HG03196 (cell line): Measurements from ENCODE around the gene LUZP2.

ENCODE experiments used
- ATAC-seq: cut with Tn5 transposase; IDR thresholded peaks from one replicate; pipeline ENCODE4 v1.9.1; 2021; ENCODE audit not compliant: unreplicated experiment

LUZP2 gene

DNA sequence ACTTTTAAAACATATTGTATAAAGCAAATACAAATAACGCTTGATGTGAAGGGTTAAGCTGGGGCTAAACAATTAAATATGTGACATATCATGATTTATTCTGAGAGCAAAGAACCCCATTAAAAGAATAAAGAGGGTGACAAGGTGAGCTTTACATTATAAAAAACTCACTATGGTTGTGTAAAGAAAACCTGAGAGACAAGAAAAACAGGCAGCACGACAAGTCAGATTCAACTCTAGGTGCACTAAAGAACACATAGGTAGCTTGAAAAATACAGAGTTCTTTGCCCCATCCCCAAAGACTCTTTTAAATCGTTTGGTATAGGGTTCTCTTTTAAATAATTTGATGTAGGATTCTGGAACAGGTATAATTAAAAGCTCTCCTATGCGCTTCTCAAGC, 63.5 kb downstream of the LUZP2 start:
- ATAC-seq, result no peak

DNA sequence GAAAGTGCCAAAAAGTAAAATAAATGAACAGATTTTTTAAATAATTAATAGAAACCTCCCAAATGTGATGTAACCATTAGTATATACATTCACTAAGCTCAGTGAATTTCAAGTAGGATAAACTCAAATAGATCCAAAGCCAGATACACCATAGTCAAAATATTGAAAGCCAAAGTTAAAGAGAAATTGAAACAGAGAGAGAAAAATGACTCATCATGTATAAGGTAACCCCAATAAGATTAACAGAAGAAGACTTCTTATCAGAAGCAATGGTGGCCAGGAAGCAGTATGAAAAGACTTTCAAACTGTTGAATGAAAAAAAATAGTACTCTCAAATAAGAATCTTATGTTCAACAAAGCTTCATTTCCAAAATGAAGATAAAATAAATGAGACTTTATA, 70.5 kb downstream of the LUZP2 start:
- no peak for ATAC-seq

DNA sequence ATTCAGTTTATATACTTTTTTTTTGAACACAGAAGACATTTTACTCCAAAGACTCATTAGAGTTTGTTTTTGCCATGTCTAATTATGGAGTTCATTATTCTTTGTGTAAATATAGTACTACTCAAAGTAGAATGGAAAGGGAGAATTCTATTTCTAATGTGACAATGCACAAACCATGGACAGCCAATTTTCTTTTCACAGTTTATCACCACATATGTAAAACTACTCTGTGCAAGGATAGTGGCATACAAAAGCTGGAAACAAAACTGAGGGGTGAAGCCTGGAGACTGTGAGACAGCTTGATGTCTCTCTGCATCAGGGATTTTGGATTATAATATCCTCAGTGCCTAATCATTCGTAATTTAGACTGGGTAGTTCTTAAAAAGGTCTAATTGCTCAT, 75.5 kb downstream of the LUZP2 start:
- ATAC-seq, result no peak

DNA sequence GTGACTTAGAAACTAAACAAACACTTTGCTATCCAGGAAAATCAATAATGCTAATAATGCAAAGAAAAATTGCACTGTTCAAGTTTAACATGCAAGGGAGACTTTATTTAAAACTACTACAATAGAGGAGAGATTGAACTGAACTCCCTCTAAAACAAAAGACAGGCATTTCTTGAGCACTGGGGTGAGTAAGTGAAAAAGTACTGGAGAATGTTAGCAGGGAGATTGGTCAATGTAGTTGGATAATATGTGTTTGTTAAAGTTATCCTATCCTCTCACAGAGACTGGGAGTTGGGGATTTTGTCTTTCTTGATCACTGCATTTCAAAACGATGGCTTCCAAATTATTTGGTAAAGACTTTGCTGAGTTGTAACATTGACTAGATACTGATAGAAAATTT, 77.6 kb downstream of the LUZP2 start:
- ATAC-seq, result no peak

DNA sequence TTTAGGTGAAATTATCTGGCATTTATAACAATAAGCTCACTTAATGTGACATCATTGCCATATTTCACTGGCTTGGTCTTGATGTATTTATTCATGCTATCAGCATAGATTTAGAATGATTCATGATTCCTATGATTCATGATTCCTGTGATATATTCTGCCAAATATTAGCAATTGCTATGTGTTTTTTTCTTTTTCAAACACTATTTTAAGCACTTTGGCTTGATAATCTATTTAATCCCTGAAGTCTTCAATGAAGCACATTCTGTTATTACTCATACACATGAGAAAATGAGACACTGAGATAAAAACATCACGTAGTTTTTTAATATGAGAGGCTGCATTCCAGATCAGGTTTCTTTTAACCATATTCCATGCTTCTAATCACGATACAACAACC, 78.5 kb downstream of the LUZP2 start:
- no peak for ATAC-seq

DNA sequence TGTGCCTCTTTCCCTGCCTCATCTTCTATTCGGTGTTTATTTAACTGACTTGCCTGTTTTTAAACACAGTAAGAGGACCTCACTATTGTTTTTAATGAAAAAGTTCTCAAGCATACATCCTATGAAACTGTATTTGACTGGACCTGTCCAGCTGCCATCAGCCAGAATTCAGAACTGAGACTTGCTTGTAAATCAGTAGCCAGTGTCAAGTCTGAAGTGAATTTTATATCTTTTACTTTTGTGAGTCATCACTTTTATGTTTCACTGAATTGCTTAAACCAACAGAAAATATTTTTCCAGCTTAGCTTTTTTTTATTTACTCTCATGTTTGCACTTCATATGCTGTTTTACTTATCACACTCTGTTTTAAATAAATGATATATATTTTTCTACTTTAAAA, 88.3 kb downstream of the LUZP2 start:
- no peak for ATAC-seq

DNA sequence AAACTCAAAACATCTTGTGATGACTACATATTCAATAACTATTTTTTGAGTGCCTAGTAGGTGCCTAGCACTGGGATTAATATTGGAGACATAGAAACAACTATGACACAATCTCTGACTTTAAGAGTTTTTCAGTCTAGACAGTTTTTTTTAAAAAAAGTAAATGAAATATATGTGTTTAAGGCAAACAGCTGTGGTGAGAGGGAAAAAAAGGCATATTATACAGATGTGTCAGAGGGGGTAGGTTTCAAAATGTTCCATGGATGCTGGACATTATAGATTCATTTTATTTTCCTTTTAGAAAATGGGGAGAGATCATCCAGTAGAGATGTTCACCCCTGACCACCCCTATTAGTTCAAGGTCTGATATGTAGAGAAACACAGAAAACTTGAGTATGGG, 90.8 kb downstream of the LUZP2 start:
- ATAC-seq, result no peak

DNA sequence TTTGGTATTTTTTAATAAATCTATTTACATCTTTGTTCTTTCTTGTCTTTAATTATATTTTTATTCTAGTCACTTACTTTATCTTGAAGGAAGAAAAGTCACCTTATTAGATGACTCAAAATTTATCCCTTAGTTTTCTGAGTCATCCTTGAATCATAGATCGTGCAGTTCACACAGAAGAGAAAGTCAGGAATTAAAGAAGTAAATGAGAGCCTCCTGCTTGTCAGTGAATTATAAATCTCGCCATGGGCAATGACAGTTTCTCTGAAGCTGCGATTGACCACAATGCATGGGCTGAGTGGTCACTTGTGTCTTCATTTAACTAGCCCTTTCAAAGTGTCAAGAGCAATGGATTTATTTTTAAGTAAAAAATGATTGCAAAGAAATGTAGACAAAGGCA, 91.2 kb downstream of the LUZP2 start:
- ATAC-seq, result no peak

DNA sequence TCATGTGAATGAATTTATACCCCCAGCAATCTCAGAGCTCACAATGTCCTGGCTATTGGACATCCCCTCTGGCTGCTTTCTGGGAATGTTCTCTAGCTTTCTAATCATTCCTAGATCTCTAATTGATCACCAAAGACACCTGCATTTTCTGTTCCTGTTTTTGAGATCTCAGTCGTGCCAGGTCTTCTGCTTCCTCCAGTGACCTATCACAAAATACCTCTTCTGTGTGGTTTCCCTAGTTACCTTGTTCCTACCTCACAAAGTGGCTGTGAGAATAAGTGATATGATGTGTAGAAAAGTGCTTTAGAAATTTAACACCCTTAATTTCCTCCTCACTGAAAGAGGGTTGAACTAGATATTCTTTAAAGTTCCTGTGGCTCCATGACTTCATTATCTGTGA, 92.2 kb downstream of the LUZP2 start:
- ATAC-seq, result no peak

DNA sequence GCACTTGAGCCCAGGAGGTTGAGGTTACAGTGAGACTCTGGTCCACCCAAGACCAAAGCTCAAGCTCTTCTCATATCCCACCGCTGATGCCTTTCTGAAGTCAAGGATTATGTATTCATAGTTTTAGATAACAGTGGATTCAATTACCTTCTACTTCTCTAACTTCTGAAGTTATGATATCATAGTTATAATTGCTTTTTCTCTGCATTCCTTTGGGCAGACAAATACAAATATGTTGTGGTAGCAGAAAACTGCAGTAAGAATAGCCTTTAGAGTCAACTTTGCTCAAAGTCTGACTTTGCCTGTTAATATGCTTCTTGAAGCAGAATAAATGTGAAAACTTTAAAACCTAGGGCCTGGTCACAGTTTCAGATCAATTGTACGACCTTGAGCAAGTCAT, 94.4 kb downstream of the LUZP2 start:
- no peak for ATAC-seq

DNA sequence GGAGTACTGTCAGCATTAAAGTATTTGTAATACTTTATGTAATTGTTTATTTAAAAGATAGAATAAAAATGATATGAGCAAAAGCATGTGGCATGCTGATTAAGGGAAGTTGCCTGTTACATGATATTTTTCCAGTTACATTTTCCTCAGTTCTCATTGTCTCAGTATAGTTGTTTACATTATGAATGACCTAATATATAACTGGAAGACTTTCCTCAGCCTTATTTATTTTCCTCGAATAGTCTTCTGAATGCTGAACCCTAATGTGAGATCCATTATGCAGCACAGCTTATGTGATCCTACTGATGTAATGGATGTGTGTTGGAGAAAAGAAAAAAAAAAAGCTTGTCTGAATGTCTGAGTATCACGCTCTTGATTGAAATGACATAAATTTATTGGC, 95.5 kb downstream of the LUZP2 start:
- ATAC-seq, result no peak

DNA sequence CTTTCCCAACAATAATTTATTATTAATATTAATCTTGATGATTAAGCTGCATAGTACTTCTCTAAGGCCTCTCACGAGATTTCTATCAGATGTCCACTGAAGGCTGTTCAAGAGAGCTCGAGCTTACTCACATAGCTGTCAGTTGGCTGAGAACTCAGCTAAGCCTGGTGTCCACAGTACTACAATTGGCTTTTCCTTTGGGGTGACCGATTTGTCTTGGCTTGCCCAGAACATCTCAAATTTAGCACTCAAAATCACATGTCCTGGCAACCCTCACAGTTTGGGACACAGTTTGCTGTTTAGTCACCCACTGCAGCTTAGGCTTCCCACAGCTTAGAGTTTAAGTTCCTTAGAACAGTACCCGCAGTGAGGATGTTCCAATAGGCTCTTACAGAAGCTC, 96.5 kb downstream of the LUZP2 start:
- no peak for ATAC-seq

DNA sequence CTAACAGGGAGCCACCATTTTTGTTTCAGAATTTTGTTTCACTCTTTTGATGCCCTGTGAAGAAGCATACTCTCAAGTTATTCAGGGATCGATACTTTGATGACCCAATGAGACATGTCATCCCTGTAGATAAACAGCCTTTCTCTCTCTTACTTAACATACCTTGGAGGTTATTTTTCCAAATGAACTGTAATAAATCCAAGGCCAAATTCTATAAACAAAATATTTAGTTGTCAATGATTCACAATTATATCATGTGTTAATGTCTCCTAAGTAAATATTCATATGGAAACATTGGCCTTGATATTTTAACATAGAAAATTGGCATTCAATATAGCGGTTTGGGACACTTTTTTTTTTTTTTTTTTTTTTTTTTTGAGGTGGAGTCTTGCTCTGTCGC, 97.5 kb downstream of the LUZP2 start:
- no peak for ATAC-seq

DNA sequence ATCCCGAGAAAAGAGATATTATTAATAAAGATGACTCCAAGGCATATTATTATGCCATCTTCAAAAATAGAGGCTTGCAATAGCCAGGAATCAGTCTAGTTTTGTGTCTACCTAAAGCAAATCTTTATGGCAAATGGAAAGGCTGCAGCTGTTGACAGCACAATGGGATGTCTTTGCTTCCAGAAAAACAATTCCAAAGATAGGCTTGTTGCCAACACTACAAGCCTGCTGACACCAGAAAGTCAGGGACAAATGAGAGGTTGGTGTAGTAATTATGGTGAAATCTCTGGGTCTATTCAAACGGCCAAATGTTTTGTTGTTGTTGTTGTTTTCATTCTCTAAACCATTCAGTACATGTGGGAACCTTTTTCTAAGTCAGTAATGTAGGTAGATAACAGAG, 101.8 kb downstream of the LUZP2 start:
- ATAC-seq, result no peak

DNA sequence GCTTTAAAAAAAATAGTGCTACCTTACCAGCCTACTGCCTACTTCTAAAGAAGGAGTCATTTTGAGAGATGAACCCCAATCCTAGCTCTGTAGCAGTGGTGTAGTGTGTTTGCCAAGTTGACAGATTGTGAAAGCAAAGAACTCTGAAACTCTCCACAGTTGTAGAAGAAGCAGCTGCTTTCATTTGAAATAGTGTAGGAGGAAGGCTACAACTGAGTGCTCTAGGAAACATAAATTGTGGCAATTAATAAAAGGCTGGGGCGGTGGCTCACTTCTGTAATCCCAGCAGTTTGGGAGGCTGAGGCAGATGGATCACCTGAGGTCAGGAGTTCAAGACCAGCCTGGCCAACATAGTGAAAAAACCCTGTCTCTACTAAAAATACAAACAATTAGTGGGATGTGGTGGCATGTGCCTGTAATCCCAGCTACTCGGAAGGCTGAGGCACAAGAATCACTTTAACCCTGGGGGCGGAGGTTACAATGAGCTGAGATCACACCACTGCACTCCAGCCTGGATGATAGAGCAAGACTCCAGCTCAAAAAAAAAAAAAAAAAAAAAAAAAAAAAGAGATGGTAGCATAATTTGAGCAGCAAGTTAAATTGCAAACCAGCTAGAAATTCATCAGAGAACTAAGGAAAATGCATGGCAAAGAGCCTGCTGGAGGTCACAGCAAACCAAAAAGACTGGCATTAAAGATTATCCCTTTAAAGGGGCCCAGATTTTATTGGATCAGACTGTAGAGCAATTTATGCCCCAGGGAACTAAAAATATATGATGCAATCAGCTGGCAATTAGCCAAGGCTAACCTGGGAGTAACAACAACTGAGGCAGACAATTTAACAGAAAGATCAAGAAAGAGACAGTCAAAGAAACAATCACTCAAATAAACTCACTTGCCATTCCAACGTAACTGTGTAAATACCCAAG, 112.6 kb downstream of the LUZP2 start:
- no peak for ATAC-seq

DNA sequence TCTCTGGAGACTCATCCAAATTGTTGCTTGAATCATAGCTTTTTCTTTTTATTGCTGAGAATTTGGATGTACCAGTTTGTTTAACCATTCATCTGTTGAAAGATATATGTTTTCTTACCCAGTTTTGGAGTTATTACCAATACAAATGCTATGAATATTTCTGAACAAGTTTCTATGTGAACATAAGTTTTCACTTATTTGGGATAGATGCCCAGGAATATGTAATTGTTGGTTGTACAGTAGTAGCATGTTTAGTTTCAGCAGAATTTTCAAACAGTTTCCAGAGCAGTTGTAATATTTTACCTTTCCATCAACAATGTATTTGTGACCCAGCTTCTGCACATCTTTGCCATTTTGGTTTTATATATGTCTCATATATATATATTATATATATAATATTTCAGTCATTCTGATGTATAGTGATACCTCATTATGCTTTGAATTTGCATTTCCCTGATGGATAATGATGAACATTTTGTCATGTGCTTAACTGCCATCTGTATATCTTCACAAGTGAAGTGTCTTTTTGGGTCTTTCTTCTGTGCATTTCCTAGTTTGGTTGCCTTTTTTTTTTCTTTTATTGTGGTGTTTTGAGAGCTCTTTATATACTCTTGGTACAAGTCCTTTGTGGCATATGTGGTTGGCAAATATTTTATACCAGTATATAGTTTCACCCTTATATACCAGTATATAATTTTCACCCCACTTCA, 118.8 kb downstream of the LUZP2 start:
- ATAC-seq, result no peak

DNA sequence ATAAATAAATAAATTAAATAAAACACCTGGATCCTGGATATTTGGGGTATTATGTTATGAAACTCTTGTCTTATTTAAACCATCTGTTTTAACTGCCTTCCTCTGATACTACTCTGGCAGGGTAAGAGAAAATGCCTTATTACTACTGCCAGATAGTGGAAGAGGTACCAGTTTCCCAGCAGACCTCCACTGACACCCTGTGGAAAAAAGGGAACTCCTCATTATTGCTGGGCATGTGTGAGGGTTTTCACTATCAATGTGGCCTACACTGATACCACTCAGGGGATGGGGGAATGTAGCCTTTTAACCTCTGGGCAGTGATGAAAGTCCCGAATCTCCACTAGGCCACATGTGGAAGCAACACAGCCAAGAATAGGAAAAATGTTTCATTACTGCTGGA, 121.0 kb downstream of the LUZP2 start:
- no peak for ATAC-seq

DNA sequence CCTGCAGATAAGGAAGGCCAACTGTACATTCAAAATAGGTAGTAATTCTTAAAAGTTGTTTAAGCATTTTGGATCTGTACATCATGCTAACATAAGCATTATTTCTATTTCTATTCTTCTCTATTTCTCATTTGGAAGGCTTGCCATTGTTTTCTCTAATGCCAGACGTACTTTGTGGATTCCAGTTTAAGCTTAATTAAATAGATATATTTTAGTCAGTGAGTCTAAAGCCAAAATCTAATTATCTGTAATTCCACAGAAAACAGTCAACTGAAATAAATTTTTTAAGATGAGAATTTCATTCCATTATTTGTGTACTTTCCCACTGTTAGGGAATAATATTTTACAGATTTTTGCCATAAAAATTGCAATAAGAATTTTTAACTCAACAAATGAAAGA, 123.0 kb downstream of the LUZP2 start:
- no peak for ATAC-seq

DNA sequence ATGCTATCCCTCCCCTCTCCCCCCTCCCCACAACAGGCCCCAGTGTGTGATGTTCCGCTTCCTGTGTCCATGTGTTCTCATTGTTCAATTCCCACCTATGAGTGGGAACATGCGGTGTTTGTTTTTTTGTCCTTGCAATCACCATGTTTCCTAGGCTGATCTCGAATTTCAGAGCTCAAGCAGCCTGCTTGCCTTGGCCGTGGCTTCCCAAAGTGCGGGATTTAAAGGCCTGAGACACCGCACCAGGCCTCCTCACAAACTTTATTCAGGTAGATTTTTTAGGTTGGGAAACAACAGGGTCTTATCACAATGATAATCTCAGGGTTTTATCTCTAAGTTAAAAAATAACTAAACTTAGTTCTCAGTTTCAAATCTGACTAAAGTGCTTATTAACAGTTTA, 125.4 kb downstream of the LUZP2 start:
- ATAC-seq, result no peak

DNA sequence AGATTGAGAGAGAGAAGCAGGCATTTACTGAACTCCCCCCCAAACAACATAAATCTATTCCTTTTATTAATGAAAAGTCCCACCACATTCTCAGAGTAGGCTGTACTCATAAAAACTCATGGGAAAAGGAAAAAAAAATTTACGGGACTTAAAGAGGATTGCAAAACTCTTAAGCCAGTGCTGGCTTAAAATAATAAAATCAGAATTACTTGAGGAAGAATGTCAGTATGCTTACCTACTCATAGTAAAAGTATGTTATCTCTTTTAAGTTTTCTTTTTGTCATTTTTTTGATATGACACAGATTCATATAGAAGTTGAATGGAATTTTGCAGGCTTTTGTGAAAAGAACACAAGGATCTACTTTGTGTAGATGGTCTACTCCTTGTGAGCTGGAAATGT, 126.3 kb downstream of the LUZP2 start:
- ATAC-seq, result no peak

DNA sequence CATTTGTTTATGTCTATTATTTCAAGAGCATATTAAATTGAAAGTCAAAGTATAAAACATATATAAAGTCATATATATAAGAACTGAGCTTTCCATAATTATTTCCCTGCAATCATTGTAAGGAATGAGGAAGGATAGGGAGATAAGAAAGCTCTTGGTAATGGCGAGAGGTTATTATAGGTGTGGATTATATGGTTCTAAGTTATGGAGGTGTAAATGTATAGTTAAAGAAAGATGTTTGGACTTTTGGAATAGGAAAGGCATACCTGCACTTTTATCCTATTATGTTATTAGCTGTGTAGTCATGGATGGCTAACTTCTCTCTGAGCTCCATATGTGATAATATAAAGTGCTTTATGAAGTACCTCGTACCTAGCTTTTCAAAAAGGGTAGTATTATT, 127.6 kb downstream of the LUZP2 start:
- no peak for ATAC-seq

DNA sequence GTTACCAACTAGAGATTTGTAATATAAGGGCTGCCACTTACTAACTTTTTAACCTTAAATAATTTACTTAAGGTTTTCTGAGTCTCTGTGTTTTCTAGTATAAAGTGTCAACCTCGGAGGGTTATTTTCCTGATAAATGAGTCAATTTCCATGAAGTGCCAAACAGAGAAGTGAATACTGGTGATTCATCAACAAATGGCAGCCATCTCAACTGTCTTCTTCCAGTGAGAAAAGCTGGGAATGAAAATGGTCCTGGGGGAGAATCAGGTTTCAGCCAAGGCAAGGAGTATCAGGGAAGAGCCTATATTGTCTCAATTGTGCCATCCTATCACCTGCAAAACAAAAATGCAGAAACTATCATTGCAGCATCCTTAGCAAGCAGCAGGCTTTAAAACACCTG, 129.1 kb downstream of the LUZP2 start:
- no peak for ATAC-seq
